Cardiac muscle cell (in vitro differentiated cells and primary cell): ENCODE results near the gene PCDHGB6. TPM values are rescaled to one million over a fixed set of nuclear protein-coding genes. Genes with fewer than 3 reads are reported as not detected.

Experiments used
- DNase-seq, 2 donors: peaks; one replicate each; pipeline versions ENCODE4 v3.0.0 to v3.0.0-alpha.2; 2010 to 2017; ENCODE audit warnings: low read depth in 1 of 2, low spot score in 1 of 2
- H3K27ac ChIP-seq: fragments of 200-600 bp; sonication (generic); 2 replicates; pipeline ENCODE4 v1.5.1; 2016
- H3K27me3 ChIP-seq: fragments of 200-600 bp; sonication (generic); 2 replicates; pipeline ENCODE4 v1.6.0; 2016; ENCODE audit warnings: control low read depth
- H3K36me3 ChIP-seq: fragments of 200-600 bp; sonication (generic); 2 replicates; pipeline ENCODE4 v1.5.1; 2016; ENCODE audit warnings: control low read depth
- H3K4me1 ChIP-seq: fragments of 200-600 bp; sonication (generic); 2 replicates; pipeline ENCODE4 v1.8.1; 2017; ENCODE audit warnings: low read depth, mild to moderate bottlenecking, mixed run types
- H3K4me3 ChIP-seq: fragments of 200-600 bp; sonication (generic); 2 replicates; pipeline ENCODE4 v1.5.1; 2016; ENCODE audit warnings: mild to moderate bottlenecking
- H3K9me3 ChIP-seq: fragments of 200-600 bp; sonication (generic); 2 replicates; pipeline ENCODE4 v1.5.1; 2017; ENCODE audit warnings: low read depth, mild to moderate bottlenecking, control low read depth
- polyA plus RNA-seq: library from polyadenylated mRNA; unstranded; fragments of >200 nt; fragmentation: Nextera tagmentation; extraction: Ambion mirVana; gene quantifications from 2 replicates; pipeline ENCODE4 v1.2.1, GENCODE V29; 2016
- total RNA-seq: library from RNA; depleted of rRNA; stranded (reverse); fragments of >200 nt; gene quantifications from 2 replicates; pipeline ENCODE4 v1.2.3, GENCODE V29; 2016
- TF ChIP-seq, protein P1 (sequence below): IDR thresholded peaks from 2 replicates; pipeline ENCODE4 v1.5.1; 2012; ENCODE audit warnings: low read depth, mild to moderate bottlenecking, low read length

PCDHGB6 gene
- total and polyA plus RNA-seq, 2 experiments from 2014 or later: 26.1 to 48.6 TPM

- no peak overlapping the region for H3K27ac ChIP-seq
- DNase-seq: no peak
- no peaks in the 10 kb centered on the region for H3K4me1 ChIP-seq
- H3K9me3 ChIP-seq: no peaks in the 10 kb centered on the region
- H3K4me3 ChIP-seq: no peak overlapping the region
- TF ChIP-seq, protein P1, sequence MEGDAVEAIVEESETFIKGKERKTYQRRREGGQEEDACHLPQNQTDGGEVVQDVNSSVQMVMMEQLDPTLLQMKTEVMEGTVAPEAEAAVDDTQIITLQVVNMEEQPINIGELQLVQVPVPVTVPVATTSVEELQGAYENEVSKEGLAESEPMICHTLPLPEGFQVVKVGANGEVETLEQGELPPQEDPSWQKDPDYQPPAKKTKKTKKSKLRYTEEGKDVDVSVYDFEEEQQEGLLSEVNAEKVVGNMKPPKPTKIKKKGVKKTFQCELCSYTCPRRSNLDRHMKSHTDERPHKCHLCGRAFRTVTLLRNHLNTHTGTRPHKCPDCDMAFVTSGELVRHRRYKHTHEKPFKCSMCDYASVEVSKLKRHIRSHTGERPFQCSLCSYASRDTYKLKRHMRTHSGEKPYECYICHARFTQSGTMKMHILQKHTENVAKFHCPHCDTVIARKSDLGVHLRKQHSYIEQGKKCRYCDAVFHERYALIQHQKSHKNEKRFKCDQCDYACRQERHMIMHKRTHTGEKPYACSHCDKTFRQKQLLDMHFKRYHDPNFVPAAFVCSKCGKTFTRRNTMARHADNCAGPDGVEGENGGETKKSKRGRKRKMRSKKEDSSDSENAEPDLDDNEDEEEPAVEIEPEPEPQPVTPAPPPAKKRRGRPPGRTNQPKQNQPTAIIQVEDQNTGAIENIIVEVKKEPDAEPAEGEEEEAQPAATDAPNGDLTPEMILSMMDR: no peak
- H3K27me3 ChIP-seq: no peaks in the 10 kb centered on the region
- no peaks in the 10 kb centered on the region for H3K36me3 ChIP-seq
Observed at GRCh38 chr5:141366016-141366896, 41.6 kb upstream of the PCDHGB6 start.

GRCh38 chr5:141369994-141370848, 37.6 kb upstream of the PCDHGB6 start, which contains the start of gene PCDHGB3:
Gene PCDHGB3 (plus strand): TSS chr5:141370242. CDS start chr5:141370395, 153 bp downstream.
- no peaks in the 10 kb centered on the region for H3K9me3 ChIP-seq
- peak in 1 of 2 donors; percentile 62 for DNase-seq

GRCh38 chr5:141371572-141372475, 36.0 kb upstream of the PCDHGB6 start:
- H3K4me1 ChIP-seq: no peaks in the 10 kb centered on the region
- no peaks in the 10 kb centered on the region for H3K27me3 ChIP-seq
- H3K27ac ChIP-seq: no peak overlapping the region
- TF ChIP-seq, protein P1: no peak
- H3K36me3 ChIP-seq: no peaks in the 10 kb centered on the region
- no peak overlapping the region for H3K4me3 ChIP-seq
- H3K9me3 ChIP-seq: no peaks in the 10 kb centered on the region
- no peak for DNase-seq

More at GRCh38 chr5:141369994-141370848, 37.6 kb upstream of the PCDHGB6 start, which contains the start of gene PCDHGB3:
- Histone ChIP-seq H3K36me3 (no peaks in the 10 kb centered on the region), H3K4me1 (no peaks in the 10 kb centered on the region), H3K27me3 (no peaks in the 10 kb centered on the region), H3K27ac (no peak within 1 kb of the TSS), H3K4me3 (no peak within 1 kb of the TSS)
- TF ChIP-seq, protein P1: peak; percentile 42

- no peaks in the 10 kb centered on the region for H3K9me3 ChIP-seq
- H3K36me3 ChIP-seq: no peaks in the 10 kb centered on the region
- no peak within 1 kb of the TSS for H3K4me3 ChIP-seq
- TF ChIP-seq, protein P1: peak; percentile 43
- no peaks in the 10 kb centered on the region for H3K27me3 ChIP-seq
- no peak within 1 kb of the TSS for H3K27ac ChIP-seq
- no peaks in the 10 kb centered on the region for H3K4me1 ChIP-seq
- DNase-seq: peak in 1 of 2 donors; percentile 31
Observed at GRCh38 chr5:141373673-141374317, 34.0 kb upstream of the PCDHGB6 start, which contains the start of gene PCDHGA6. Gene PCDHGA6 (plus strand): TSS chr5:141373891. CDS start chr5:141374084, 193 bp downstream.
